IMR-90 (cell line): Measurements from ENCODE around the gene NCS1. TPM values are rescaled to one million over a fixed set of nuclear protein-coding genes. Genes with fewer than 3 reads are reported as not detected.

Source experiments
- ATAC-seq: fragments of 200-7000 bp; cut with Tn5 transposase; 2 replicates; pipeline ENCODE4 v1.9.1; 2020; ENCODE audit warnings: low read depth, mild to moderate bottlenecking, moderate library complexity
- BruUV-seq: library from RNA; stranded (reverse); fragments of 400-500 nt; replicated peaks from 2 replicates; lab custom pipeline; 2021; lab: Mats Ljungman, UMichigan
- CTCF ChIA-PET: fragments of 300-600 bp; formaldehyde crosslinking; extraction: SDS; loops from one replicate; lab custom pipeline; 2021; ENCODE audit warnings: antibody characterized with exemption; lab: Yijun Ruan, JAX
- POLR2A ChIA-PET: fragments of 300-600 bp; sonication (Branson Sonifier 250); formaldehyde crosslinking; loops from one replicate; lab custom pipeline; 2022; ENCODE audit warnings: antibody characterized with exemption; ENCODE audit not compliant: unreplicated experiment; lab: Charles Lee
- DNase-seq: peaks from one replicate; pipeline ENCODE4 v3.0.0; 2013
- H2AFZ ChIP-seq: replicated peaks from 2 replicates; pipeline ENCODE3; 2013; ENCODE audit warnings: low read length, mild to moderate bottlenecking; ENCODE audit not compliant: poor library complexity
- H2AK5ac ChIP-seq: 2 replicates; pipeline ENCODE4 v1.6.1; 2013; ENCODE audit warnings: low read depth, low read length, inconsistent platforms
- H2AK9ac ChIP-seq: replicated peaks from 2 replicates; pipeline ENCODE3; 2013; ENCODE audit warnings: mild to moderate bottlenecking, low read depth, low read length, moderate library complexity; ENCODE audit not compliant: poor library complexity
- H2BK120ac ChIP-seq: 2 replicates; pipeline ENCODE4 v1.6.1; 2013; ENCODE audit warnings: low read depth, low read length, inconsistent platforms
- H2BK15ac ChIP-seq: 3 replicates; pipeline ENCODE4 v1.6.1; 2013; ENCODE audit warnings: low read depth, low read length, inconsistent platforms
- H2BK20ac ChIP-seq: 2 replicates; pipeline ENCODE4 v1.6.1; 2013; ENCODE audit warnings: low read depth, mild to moderate bottlenecking, inconsistent platforms, low read length, moderate library complexity
- H2BK5ac ChIP-seq: 2 replicates; pipeline ENCODE4 v1.6.1; 2013; ENCODE audit warnings: mild to moderate bottlenecking, low read depth, low read length, inconsistent platforms; ENCODE audit not compliant: poor library complexity, severe bottlenecking
- H3K14ac ChIP-seq: replicated peaks from 2 replicates; pipeline ENCODE4 v1.6.1; 2013; ENCODE audit warnings: low read depth, low read length, inconsistent platforms
- H3K18ac ChIP-seq: 2 replicates; pipeline ENCODE4 v1.6.1; 2013; ENCODE audit warnings: low read depth, low read length, control low read depth
- H3K23ac ChIP-seq: 2 replicates; pipeline ENCODE4 v1.6.1; 2013; ENCODE audit warnings: low read depth, low read length, inconsistent platforms
- H3K27ac ChIP-seq: 2 replicates; pipeline ENCODE4 v1.5.1; 2013; ENCODE audit warnings: mild to moderate bottlenecking, control low read depth, low read length; ENCODE audit not compliant: insufficient read depth
- H3K27me3 ChIP-seq: 2 replicates; pipeline ENCODE4 v1.6.1; 2013; ENCODE audit warnings: low read length; ENCODE audit not compliant: control insufficient read depth, insufficient read depth
- H3K36me3 ChIP-seq: 2 replicates; pipeline ENCODE4 v1.6.1; 2013; ENCODE audit warnings: low read length, mixed read lengths; ENCODE audit not compliant: control insufficient read depth, insufficient read depth
- H3K4ac ChIP-seq: 2 replicates; pipeline ENCODE4 v1.6.1; 2013; ENCODE audit warnings: low read depth, low read length, inconsistent platforms
- H3K4me1 ChIP-seq: 2 replicates; pipeline ENCODE4 v1.6.1; 2013; ENCODE audit warnings: low read length, mixed read lengths; ENCODE audit not compliant: control insufficient read depth, insufficient read depth
- H3K4me2 ChIP-seq: 2 replicates; pipeline ENCODE4 v1.6.1; 2013; ENCODE audit warnings: low read depth, mild to moderate bottlenecking, control low read depth, low read length, moderate library complexity
- H3K4me3 ChIP-seq: 2 replicates; pipeline ENCODE4 v1.5.1; 2013; ENCODE audit warnings: low read depth, mild to moderate bottlenecking, control low read depth, low read length, moderate library complexity; ENCODE audit not compliant: insufficient read depth
- H3K56ac ChIP-seq: 2 replicates; pipeline ENCODE4 v1.6.1; 2013; ENCODE audit warnings: low read length, inconsistent platforms; ENCODE audit not compliant: insufficient read depth; ENCODE audit errors: extremely low read depth
- H3K79me1 ChIP-seq, 2 experiments: 2 replicates each; pipeline ENCODE4 v1.6.1; 2013; ENCODE audit warnings: low read length in 2 of 2, inconsistent platforms in 1 of 2, low read depth in 1 of 2
- H3K9ac ChIP-seq: 2 replicates; pipeline ENCODE4 v1.6.1; 2013; ENCODE audit warnings: low read depth, low read length, control low read depth
- H3K9me1 ChIP-seq: 2 replicates; pipeline ENCODE4 v1.6.1; 2013; ENCODE audit warnings: low read length, inconsistent platforms; ENCODE audit not compliant: insufficient read depth
- H3K9me3 ChIP-seq: 2 replicates; pipeline ENCODE4 v1.6.1; 2013; ENCODE audit warnings: low read length; ENCODE audit not compliant: control insufficient read depth, insufficient read depth
- H4K20me1 ChIP-seq: 2 replicates; pipeline ENCODE4 v1.6.1; 2013; ENCODE audit warnings: low read length, inconsistent platforms; ENCODE audit not compliant: insufficient read depth
- H4K5ac ChIP-seq: 2 replicates; pipeline ENCODE4 v1.6.1; 2013; ENCODE audit warnings: mild to moderate bottlenecking, low read depth, low read length, control low read depth
- H4K8ac ChIP-seq, 2 experiments: 2 replicates each; pipeline ENCODE4 v1.6.1; 2013; ENCODE audit warnings: low read depth in 2 of 2, low read length in 2 of 2, control low read depth in 1 of 2, inconsistent platforms in 1 of 2
- H4K91ac ChIP-seq: 2 replicates; pipeline ENCODE4 v1.6.1; 2013; ENCODE audit warnings: low read depth, low read length, inconsistent platforms; ENCODE audit not compliant: insufficient read depth
- CHD1 ChIP-seq: IDR thresholded peaks from 2 replicates; pipeline ENCODE4 v1.6.1; 2012; ENCODE audit warnings: low read depth, low read length, improper control_type of control experiment
- ELK1 ChIP-seq: fragments of 150-350 bp; IDR thresholded peaks from 2 replicates; pipeline ENCODE4 v1.6.1; 2016; ENCODE audit warnings: low read depth, mild to moderate bottlenecking, low read length, moderate library complexity, borderline replicate concordance
- MXI1 ChIP-seq: IDR thresholded peaks from 2 replicates; pipeline ENCODE4 v1.6.1; 2012; ENCODE audit warnings: low read depth, mild to moderate bottlenecking, low read length, moderate library complexity, borderline replicate concordance
- NFE2L2 ChIP-seq: fragments of 150-350 bp; IDR thresholded peaks from 2 replicates; pipeline ENCODE4 v1.6.1; 2016; ENCODE audit warnings: low read depth, mild to moderate bottlenecking, low read length
- POLR2A ChIP-seq: IDR thresholded peaks from 2 replicates; pipeline ENCODE4 v1.6.1; 2012; ENCODE audit warnings: mild to moderate bottlenecking, low read depth, low read length
- RAD21 ChIP-seq: IDR thresholded peaks from 2 replicates; pipeline ENCODE4 v1.6.1; 2012; ENCODE audit warnings: low read length, improper control_type of control experiment
- RFX5 ChIP-seq: IDR thresholded peaks from 2 replicates; pipeline ENCODE4 v1.8.0; 2012; ENCODE audit warnings: low read depth, mild to moderate bottlenecking, low read length, moderate library complexity
- USF2 ChIP-seq: fragments of 150-350 bp; IDR thresholded peaks from 2 replicates; pipeline ENCODE4 v1.6.1; 2017; ENCODE audit warnings: mild to moderate bottlenecking, antibody characterized with exemption, low read length, low read depth
- WGBS, 2 experiments: methylation state at CpG; one replicate each; pipeline versions ENCODE4 v1.1.5 to v1.1.7; 2013; ENCODE audit warnings: missing lambda C conversion rate in 2 of 2; ENCODE audit not compliant: insufficient read length in 1 of 2; ENCODE audit errors: extremely low coverage in 2 of 2; 5-methylcytosine and 5-hydroxymethylcytosine counted together
- dilution Hi-C: fragments of 300-500 bp; cut with HindIII; formaldehyde crosslinking; loops from one replicate; pipeline ENCODE4 v1.14.3; 2018; ENCODE audit warnings: low sequenced_read_pairs; ENCODE audit not compliant: unreplicated experiment
- in situ Hi-C: fragments of 300-500 bp; cut with MboI; formaldehyde crosslinking; loops from 3 replicates; pipeline ENCODE4 v1.14.3; 2019; ENCODE audit warnings: low sequenced_read_pairs, inconsistent platforms, mixed read lengths
- intact Hi-C: fragments of 100-400 bp; cut with micrococcal nuclease; formaldehyde crosslinking; loops from 2 replicates; pipeline ENCODE4 v1.10.0; 2022
- polyA plus RNA-seq, 3 experiments: library from polyadenylated mRNA; depleted of rRNA; stranded (reverse); fragments of >200 nt; gene quantifications; 2 replicates each; pipeline ENCODE4 v1.2.3, GENCODE V29; 2012; ENCODE audit warnings: low replicate concordance in 1 of 3
- total RNA-seq: library from RNA; depleted of rRNA; stranded (reverse); fragments of >200 nt; gene quantifications from 2 replicates; pipeline ENCODE4 v1.2.3, GENCODE V29; 2012

Gene NCS1
- total and polyA plus RNA-seq, 2 of the 4 experiments (the other 2 are of a cell fraction): 41.0 to 60.5 TPM

GRCh38 chr9:130200038-130200849 lies 28.0 kb downstream of the NCS1 start:
- Histone ChIP-seq H3K27ac (peak overlapping the region; percentile 20; the same call in 1 of the 2 replicates), H2BK5ac (no peak overlapping the region), H3K36me3 (peaks cover 7% of the 10 kb centered on the region), H2BK120ac (peak overlapping the region; percentile 13; the same call in 1 of the 2 replicates), H3K4me2 (no peak overlapping the region; the same call in 1 of the 2 replicates), H3K4me1 (peaks cover 27% of the 10 kb centered on the region), H3K23ac (no peak overlapping the region), H3K9me3 (no peaks in the 10 kb centered on the region), H3K4ac (peak overlapping the region; percentile 8), H2AK9ac (peak overlapping the region; percentile 45), H2AFZ (peak overlapping the region; percentile 29), H3K9ac (no peak overlapping the region), H3K14ac (0 out of 2 replicates have a peak overlapping the region, but pooled peaks have one; percentile 17), H2AK5ac (peak overlapping the region; percentile 75), H3K18ac (no peak overlapping the region), H4K20me1 (peaks cover 66% of the 10 kb centered on the region), H3K56ac (no peak overlapping the region), H3K27me3 (no peaks in the 10 kb centered on the region), H4K8ac (peak overlapping the region in 1 of 2 experiments; percentile 4; a peak in 1 of 4 replicates), H3K9me1 (peaks cover 31% of the 10 kb centered on the region), H3K4me3 (no peak overlapping the region), H4K5ac (no peak overlapping the region), H3K79me1 (peaks cover 31 to 82% of the 10 kb centered on the region in 2 experiments; a peak in 3 of 4 replicates), H4K91ac (no peak overlapping the region; the same call in 1 of the 2 replicates), H2BK15ac (no peak overlapping the region; the same call in 2 of the 3 replicates), H2BK20ac (no peak overlapping the region)
- peak; percentile 21 for ATAC-seq
- ChIA-PET CTCF (no interaction called here), POLR2A (no interaction called here)
- in situ Hi-C loops: no loop called here
- no TSS peak for BruUV-seq
- no peak for DNase-seq
- intact Hi-C loops: no loop called here
- dilution Hi-C loops: no loop called here
- TF ChIP-seq POLR2A: no peak
- TF ChIP-seq RAD21: no peak
- TF ChIP-seq NFE2L2: no peak
- TF ChIP-seq MXI1: no peak
- TF ChIP-seq ELK1: no peak
- no peak for TF ChIP-seq CHD1
- TF ChIP-seq USF2: no peak
- no peak for TF ChIP-seq RFX5
- WGBS, 2 experiments: 69% methylated on average over 5 of the region's 17 CpGs; no CpG with 5 or more reads in 1 of the 2 experiments
